Fibroblast of mammary gland (primary cell): Measurements from ENCODE around the gene RASA3.

ENCODE experiments used
- DNase-seq: peaks from one replicate; pipeline ENCODE4 v3.0.0-alpha.2; 2010; ENCODE audit warnings: low read depth
- H3K4me3 ChIP-seq: 2 replicates; pipeline ENCODE4 v1.5.1; 2011; ENCODE audit warnings: low read depth, mild to moderate bottlenecking, low read length, moderate library complexity; ENCODE audit not compliant: control insufficient read depth
- TF ChIP-seq, protein P1 (sequence below): conservative IDR thresholded peaks from 2 replicates; pipeline ENCODE4 v1.5.1; 2011; ENCODE audit warnings: low read depth, low read length, inconsistent platforms; ENCODE audit not compliant: control insufficient read depth, insufficient read depth

RASA3 gene

DNA sequence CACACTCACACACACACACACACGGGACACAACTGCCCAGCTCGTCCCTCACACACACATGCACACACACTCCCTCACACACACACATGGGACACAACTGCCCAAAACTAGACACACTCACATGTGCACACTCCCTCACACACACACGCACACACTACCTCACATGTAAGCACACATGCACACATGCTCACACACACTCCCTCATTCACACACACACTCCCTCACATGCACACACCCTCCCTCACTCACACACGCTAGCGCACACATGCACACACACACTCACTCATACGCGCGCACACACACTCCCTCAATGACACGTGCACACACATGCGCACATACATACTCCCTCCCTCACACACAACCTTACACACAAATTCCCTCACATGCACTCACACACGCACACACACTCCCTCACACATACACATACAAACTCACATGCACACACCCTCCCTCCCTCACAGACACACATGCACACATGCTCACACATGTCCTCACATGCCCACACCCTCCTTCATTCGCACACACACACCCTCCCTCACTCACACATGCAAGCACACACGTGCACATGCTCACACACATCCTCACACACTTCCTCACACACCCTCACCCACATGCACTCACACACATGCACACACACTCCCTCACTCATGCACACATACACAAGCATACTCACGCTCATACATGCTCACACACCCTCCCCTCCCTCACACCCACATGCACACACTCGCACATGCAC is 9.0 kb upstream of the RASA3 start:
- DNase-seq = no peak
- H3K4me3 ChIP-seq = no peak overlapping the region
- TF ChIP-seq, protein P1, sequence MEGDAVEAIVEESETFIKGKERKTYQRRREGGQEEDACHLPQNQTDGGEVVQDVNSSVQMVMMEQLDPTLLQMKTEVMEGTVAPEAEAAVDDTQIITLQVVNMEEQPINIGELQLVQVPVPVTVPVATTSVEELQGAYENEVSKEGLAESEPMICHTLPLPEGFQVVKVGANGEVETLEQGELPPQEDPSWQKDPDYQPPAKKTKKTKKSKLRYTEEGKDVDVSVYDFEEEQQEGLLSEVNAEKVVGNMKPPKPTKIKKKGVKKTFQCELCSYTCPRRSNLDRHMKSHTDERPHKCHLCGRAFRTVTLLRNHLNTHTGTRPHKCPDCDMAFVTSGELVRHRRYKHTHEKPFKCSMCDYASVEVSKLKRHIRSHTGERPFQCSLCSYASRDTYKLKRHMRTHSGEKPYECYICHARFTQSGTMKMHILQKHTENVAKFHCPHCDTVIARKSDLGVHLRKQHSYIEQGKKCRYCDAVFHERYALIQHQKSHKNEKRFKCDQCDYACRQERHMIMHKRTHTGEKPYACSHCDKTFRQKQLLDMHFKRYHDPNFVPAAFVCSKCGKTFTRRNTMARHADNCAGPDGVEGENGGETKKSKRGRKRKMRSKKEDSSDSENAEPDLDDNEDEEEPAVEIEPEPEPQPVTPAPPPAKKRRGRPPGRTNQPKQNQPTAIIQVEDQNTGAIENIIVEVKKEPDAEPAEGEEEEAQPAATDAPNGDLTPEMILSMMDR = no peak

- H3K4me3 ChIP-seq = no peak overlapping the region
- no peak for DNase-seq
- TF ChIP-seq, protein P1 = no peak
Observed at GRCh38 chr13:114140906-114141250, 8.5 kb upstream of the RASA3 start.

DNA sequence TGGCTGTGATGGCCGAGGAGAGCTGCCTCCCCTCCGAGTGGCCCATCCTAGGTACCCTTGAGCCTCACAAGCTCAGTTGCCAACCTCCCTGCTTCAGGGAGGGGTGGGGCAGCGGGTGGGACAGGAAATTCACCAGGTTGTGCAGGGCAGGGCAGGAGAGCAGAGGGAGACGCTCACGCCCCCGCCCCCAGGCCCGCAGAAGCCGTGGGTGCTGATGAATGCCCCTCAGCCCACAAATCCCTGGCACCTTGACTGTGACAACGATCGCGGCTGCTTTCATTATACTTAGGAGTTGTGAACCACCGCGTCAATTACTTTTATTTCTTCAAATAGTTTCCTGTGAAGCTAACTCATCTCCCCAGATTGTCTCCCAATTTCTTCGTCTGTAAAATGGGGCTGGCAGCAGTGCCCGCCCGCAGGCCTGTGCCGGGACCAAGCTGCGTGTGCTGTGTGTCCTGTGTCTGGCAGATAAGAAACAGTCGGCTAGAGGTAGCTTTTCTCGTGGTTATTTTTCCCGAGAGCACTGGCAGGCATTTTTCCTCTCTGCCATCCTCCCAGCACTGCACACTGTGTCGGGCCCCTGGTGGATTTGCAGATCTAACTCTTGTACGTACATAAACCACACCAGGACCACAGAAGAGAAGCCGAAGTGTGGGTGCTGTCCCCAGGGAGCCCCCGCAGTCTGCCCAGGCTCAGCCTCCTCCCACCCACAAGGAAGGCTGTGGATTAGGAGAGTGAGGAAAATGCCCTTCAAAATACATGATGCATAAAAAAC is 7.9 kb upstream of the RASA3 start:
- DNase-seq = no peak
- TF ChIP-seq, protein P1 = no peak

DNA sequence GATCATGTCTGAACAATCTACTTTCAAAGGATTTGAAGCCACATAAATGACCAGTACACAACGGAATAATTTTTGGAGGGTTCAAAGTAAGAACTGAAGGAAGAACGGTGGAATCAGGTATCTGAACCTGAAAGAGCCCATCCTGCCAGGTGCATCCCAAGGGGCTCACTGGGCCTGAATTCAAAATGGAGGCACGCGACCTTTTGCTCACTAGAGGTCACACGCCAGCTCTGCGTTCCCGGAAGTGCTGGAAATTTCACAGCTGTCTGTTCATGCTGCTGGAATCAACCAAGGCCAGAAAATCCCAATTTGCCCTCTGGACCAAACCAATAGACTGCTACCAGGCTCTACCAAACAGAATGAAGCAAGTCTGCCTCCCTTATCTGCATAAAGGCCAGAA is 4.2 kb upstream of the RASA3 start:
- no peak for DNase-seq
- TF ChIP-seq, protein P1 = no peak
- H3K4me3 ChIP-seq = no peak overlapping the region

More for the DNA sequence above, 7.9 kb upstream of the RASA3 start:
- no peak overlapping the region for H3K4me3 ChIP-seq

DNA sequence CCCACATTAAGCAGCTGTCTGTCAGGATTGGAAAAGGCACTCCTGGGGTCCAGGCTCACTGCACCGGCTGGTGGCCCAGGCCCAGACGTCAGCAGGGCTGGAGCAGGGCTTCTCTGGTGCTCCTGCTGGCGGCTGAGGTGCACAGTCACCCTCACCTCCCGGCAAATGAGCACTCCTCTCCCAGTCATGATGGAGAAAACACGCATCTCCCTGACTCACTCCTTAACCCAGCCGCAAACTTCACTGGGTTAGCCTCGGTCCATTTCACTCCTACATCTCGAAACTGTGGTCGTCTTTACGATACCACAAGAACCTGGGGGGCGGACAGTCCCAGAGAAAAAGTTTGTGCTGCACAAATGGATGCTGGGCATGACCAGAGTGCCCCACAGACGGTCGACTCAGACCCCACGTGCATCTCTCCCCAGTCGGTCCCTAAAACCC is 3.3 kb upstream of the RASA3 start:
- no peak for DNase-seq
- H3K4me3 ChIP-seq = no peak overlapping the region
- TF ChIP-seq, protein P1 = no peak

- no peak overlapping the region for H3K4me3 ChIP-seq
- TF ChIP-seq, protein P1 = no peak
- no peak for DNase-seq
Observed at GRCh38 chr13:114134944-114135610, 2.7 kb upstream of the RASA3 start.
